GM12864 (cell line): Measurements from ENCODE around the gene CHST9.
"Not testable (repeated sequence)": the region's sequence is repeated elsewhere in the genome, so short reads cannot be mapped to it uniquely, and the experiment has no call there.

ENCODE experiments used
- DNase-seq: peaks from one replicate; pipeline ENCODE4 v3.0.0-alpha.2; 2011; ENCODE audit warnings: low read depth
- H3K4me3 ChIP-seq: 2 replicates; pipeline ENCODE4 v1.5.1; 2011; ENCODE audit warnings: mild to moderate bottlenecking, low read depth, low read length, control low read depth
- CTCF ChIP-seq: IDR thresholded peaks from 2 replicates; pipeline ENCODE4 v1.5.1; 2011; ENCODE audit warnings: low read depth, mild to moderate bottlenecking, moderate library complexity, low read length, control low read depth, inconsistent platforms; ENCODE audit errors: missing control alignments

CHST9 gene

GRCh38 chr18:27094621-27095020, 90.5 kb downstream of the CHST9 start:
- DNase-seq = no peak
- TF ChIP-seq CTCF = no peak
- H3K4me3 ChIP-seq = no peak overlapping the region

GRCh38 chr18:27093290-27093689, 91.8 kb downstream of the CHST9 start:
- not testable (repeated sequence) for H3K4me3 ChIP-seq, DNase-seq

- no peak overlapping the region for H3K4me3 ChIP-seq
- no peak for TF ChIP-seq CTCF
- DNase-seq = no peak
Measured at GRCh38 chr18:27081701-27082100, 103.4 kb downstream of the CHST9 start.

- TF ChIP-seq CTCF = no peak
- no peak for DNase-seq
- H3K4me3 ChIP-seq = no peak overlapping the region
Measured at GRCh38 chr18:27075828-27076227, 109.3 kb downstream of the CHST9 start.

- no peak overlapping the region for H3K4me3 ChIP-seq
- DNase-seq = no peak
Measured at GRCh38 chr18:27073404-27073830, 111.7 kb downstream of the CHST9 start.

GRCh38 chr18:27064673-27065072, 120.4 kb downstream of the CHST9 start:
- H3K4me3 ChIP-seq = no peak overlapping the region
- no peak for DNase-seq
- TF ChIP-seq CTCF = no peak

More at GRCh38 chr18:27073404-27073830, 111.7 kb downstream of the CHST9 start:
- no peak for TF ChIP-seq CTCF

GRCh38 chr18:27062802-27063201, 122.3 kb downstream of the CHST9 start:
- no peak overlapping the region for H3K4me3 ChIP-seq
- no peak for DNase-seq
- no peak for TF ChIP-seq CTCF
